HPDE6-E6E7 (cell line): ENCODE data around the gene TMEM181.
"Not testable (repeated sequence)": the region's sequence is repeated elsewhere in the genome, so short reads cannot be mapped to it uniquely, and the experiment has no call there.

Experiments
- DNase-seq: peaks from one replicate; pipeline ENCODE4 v3.0.0; 2011; ENCODE audit warnings: missing footprints; ENCODE audit errors: extremely low spot score

Gene TMEM181

GRCh38 chr6:158660333-158660754 lies 100.5 kb downstream of the TMEM181 start:
- DNase-seq = no peak

DNA sequence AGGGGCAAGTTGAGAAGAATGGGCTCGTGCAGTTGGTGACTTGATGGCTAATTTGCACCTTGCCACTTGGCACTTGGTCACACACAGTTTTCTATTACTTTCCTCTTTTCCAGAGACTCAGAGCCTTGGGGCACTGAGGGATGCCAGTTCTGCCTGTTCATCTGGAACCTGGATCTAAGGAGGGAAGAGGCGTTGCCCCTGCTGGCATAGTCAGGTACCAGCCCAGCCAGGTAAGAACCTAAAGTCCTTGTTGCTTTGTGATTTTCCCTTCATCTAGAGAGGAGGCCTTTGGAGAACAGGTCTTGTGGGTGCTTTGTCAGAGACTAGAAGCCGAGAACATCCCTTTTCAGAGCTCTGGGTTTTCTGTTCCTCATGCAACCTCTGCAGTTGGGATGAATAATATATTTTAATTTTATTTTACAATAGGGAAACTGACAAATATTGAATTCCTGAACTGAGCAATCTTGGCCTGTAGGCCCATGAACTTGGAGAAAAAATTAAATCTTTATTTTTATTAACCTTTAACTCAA lies 101.3 kb downstream of the TMEM181 start:
- DNase-seq = no peak

- no peak for DNase-seq
These were observed 102.7 kb downstream of the TMEM181 start for GRCh38 chr6:158662607-158662953.

GRCh38 chr6:158662954-158663624 lies 103.2 kb downstream of the TMEM181 start:
- DNase-seq = no peak

GRCh38 chr6:158663625-158664165 lies 103.8 kb downstream of the TMEM181 start:
- peak; percentile 60 for DNase-seq

DNA sequence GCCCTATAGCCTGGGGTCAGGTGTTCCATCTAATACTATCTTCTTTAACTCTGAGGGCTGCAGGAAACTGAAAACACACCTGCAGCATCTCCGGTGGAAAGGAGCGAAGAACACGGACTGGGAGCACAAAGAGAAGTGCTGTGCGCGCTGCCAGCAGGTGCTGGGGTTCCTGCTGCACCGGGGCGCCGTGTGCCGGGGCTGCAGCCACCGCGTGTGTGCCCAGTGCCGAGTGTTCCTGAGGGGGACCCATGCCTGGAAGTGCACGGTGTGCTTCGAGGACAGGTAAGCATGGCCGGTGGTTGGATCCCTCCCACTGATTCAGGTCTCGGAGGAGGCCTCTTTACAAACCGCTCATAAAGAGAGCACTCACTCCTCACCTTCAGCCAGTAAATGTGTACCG lies 105.4 kb downstream of the TMEM181 start:
- no peak for DNase-seq

- DNase-seq = no peak
These were observed 106.9 kb downstream of the TMEM181 start for GRCh38 chr6:158666628-158667359.

- no peak for DNase-seq
These were observed 107.6 kb downstream of the TMEM181 start for GRCh38 chr6:158667360-158667981.

GRCh38 chr6:158668707-158669103 lies 108.8 kb downstream of the TMEM181 start:
- no peak for DNase-seq

GRCh38 chr6:158669145-158670035 lies 109.5 kb downstream of the TMEM181 start:
- no peak for DNase-seq

GRCh38 chr6:158672119-158672518 lies 112.2 kb downstream of the TMEM181 start:
- not testable (repeated sequence) for DNase-seq

GRCh38 chr6:158672726-158673125 lies 112.8 kb downstream of the TMEM181 start:
- DNase-seq = no peak

DNA sequence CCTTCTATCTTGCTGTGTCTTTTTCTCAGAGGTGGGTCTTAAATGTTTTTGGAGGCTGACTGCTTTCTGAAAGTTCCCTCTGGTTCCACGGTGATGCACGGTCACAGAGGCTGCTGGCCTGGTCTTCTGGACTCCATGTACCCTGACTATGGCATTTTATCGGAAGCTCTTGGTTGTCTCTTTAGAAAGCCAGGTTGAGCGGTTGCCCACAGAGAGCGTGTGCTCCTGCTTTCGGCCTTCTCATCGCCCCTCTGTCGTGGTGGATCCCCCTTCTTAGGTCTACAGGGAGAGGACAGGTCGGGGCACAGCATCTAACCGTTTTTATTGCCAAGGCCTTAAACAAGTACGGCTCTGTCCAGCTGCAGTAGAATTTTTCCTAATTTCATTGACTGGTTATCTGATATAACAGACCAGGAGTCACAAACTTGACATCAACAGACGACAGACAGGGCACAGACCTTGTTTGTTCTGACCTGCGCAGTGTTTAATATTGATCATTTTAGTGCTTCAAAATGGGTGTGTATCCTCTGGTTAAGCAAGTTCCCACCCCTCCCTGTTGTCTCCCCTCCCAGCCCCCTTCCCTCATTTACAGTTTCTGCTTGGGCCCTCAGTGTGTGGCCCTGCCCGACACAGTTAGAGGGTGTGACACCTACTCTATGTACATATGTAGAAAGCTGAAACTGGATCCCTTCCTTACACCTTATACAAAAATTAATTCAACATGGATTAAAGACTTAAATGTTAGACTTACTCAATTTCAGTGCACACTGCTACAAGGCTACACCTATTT lies 114.6 kb downstream of the TMEM181 start:
- DNase-seq = no peak

GRCh38 chr6:158677094-158677493 lies 117.2 kb downstream of the TMEM181 start:
- DNase-seq = not testable (repeated sequence)

DNA sequence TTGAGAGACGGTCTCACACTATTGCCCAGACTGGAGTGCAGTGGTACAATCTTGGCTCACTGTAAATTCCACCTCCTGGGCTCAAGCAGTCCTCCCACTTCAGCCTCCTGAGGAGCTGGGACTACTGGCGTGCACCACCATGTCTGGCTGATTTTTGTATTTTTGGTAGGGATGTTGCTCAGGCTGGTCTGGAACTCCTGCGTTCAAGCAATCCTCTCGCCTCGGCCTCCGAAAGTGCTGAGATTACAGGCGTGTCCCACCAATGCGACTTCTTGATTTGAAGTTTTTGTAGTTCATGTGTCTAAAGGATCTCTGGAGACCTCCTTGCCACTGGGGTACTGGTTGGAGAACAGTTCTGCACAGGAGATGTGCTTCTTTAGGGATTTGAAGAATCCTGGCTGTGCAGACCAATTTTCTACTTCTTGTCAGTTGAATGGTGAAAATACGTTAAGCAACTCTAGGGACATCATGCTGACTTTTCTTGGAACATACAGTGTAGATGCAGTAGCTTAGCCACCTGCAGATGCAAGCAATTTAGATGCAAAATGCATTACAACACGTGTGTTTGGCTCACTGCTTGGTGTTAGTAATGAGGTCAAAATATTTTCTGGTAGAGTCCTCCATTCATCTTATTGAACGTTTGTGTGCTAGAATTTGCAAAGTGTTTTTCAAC lies 118.2 kb downstream of the TMEM181 start:
- no peak for DNase-seq

- no peak for DNase-seq
These were observed 120.1 kb downstream of the TMEM181 start for GRCh38 chr6:158680015-158680414.

DNA sequence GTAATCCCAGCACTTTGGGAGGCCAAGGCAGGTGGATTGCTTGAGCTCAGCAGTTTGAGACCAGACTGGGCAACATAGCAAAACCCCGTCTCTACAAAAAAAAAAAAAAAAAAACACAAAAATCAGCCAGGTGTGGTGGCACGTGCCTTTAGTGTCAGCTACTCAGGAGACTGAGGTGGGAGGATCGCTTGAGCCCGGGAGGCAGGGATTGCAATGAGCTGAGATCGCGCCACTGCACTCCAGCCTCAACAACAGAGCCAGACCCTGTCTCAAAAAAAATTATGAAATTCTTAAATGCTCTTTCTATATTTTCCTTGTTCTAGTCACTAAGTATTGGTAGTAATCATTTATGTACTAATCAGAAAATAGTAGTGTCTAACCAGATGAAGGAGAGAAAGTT lies 120.6 kb downstream of the TMEM181 start:
- DNase-seq = no peak

- no peak for DNase-seq
These were observed 124.4 kb downstream of the TMEM181 start for GRCh38 chr6:158684311-158684710.

DNA sequence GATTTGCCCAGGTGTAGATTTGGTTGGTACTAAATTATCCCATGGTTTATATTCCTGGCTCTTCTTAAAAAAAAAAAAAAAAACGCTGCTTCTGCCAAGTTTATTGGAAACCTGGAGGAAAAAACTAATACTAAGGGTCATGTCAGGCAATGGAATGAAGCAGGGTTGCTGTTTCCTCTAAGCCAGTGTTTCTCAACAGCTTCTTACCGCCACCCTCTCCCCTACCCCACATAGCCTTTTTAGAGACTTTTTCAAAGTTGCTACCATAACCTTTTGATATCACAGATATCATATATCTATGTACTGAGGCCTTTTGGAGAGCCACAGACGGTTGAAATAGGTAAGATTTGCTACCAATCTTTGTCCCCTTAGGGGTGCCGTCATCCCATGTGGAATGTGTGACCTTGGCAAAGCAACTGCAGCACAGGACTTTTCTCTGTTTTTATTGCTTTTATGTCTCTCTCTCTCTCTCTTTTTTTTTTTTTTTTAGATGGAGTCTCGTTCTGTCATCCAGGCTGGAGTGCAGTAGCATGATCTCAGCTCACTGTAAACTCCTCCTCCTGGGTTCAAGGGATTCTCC lies 124.9 kb downstream of the TMEM181 start:
- no peak for DNase-seq
